HG02798 (cell line): ENCODE measurements around the gene SLMAP.
"Not testable (repeated sequence)": the region's sequence is repeated elsewhere in the genome, so short reads cannot be mapped to it uniquely, and the experiment has no call there.

Source experiments
- ATAC-seq: cut with Tn5 transposase; IDR thresholded peaks from one replicate; pipeline ENCODE4 v1.9.1; 2021; ENCODE audit warnings: mild to moderate bottlenecking; ENCODE audit not compliant: unreplicated experiment, poor library complexity

SLMAP gene

DNA sequence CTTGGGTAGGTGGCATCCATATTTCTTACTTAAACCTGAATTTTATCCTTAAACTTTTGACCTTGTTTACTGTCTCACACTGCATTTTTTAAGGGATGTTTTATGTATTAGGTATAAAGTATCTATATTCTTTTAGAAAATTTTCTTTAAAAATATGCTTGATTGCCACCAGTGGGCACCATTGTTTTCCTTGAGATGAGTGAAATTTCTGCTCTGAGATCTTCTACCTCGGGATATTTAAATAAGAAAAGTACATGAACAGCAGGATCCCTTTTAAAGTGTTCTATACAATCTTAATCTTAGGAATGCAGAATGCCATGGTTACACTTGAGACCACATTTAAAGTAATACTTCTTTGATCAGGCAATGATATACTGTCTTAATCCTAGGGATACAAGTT lies 108.7 kb downstream of the SLMAP start:
- ATAC-seq, result no peak

DNA sequence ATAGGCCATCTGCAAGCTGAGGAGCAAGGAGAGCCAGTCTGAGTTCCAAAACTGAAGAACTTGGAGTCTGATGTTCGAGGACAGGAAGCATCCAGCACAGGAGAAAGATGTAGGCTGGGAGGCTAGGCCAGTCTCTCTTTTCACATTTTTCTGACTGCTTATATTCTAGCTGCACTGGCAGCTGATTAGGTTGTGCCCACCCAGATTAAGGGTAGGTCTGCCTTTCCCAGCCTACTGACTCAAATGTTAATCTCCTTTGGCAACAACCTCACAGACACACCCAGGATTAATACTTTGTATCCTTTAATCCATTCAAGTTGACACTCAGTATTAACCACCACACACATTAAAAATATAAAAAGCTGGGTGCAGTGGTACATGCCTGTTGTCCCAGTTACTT lies 113.0 kb downstream of the SLMAP start:
- not testable (repeated sequence) for ATAC-seq

DNA sequence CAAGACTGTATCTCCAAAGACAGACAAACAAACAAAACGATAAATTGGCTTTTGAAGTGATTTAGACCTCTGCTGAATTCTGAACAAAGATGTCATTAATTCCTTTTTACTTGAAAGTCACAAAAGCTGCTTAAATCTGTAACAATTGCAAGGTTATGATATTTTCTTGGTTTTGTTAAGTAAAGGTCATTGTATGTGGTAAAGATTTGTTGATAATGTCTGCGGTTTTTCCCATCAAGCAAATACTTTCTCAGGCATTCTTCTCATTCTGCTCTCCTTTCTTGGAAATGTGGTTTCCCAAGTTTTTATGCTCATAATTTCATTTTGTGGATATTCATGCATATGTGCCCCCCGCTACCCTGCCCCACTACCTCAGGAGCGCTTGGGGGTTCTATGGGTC lies 116.5 kb downstream of the SLMAP start:
- ATAC-seq, result no peak

DNA sequence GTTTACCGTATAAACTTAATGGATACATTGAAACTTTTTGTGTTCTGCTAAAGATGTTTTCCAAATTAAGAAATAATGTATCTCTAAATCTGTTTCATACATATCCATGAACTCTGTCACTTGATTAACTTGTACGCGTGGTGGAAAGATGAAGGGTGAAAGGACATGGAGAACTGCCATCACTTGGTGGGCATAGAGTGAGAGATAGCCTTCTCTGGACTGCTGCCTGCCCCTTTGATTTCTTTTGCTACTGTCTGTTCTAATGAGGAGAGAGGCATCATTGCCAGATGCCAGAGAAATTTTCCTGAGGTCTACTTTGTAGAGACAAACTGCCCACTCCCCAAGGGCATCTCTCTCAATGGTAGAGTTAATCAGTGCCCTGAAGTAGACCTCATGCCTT lies 120.5 kb downstream of the SLMAP start:
- ATAC-seq, result no peak

DNA sequence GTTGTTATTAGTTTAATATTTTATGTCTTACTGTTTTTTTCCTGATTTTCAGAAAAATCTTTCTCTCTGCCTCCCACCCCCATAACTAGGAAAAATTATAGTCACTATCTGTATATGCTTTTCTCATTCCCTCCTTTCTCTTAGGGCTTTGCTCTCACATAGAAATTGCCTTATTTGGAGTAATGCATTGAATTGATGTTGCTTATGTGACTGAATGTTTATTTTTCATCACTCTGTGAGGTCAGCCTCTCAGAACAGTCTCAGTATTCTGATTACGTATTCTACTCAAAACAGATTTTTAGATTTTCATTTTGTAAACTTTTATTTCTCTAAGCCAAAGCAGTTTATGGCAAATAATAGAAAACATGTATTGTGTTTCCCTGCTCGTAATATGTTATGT lies 121.0 kb downstream of the SLMAP start:
- no peak for ATAC-seq

DNA sequence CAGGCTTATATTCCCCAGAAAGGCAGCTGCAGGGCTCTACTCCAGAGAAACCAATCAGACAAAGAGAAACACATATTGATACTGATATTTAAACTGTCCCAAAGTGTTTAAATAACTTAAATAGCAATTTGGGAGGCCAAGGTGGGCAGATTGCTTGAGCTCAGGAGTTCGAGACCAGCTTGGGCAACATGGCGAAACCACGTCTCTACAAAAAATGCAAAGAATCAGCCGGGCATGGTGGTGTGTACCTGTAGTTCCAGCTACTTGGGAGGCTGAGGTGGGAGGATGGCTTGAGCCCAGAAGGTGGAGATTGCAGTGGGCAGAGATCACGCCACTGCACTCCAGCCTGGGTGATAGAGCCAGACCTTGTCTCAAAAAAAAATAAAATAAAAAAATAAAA lies 128.3 kb downstream of the SLMAP start:
- ATAC-seq, result not testable (repeated sequence)

DNA sequence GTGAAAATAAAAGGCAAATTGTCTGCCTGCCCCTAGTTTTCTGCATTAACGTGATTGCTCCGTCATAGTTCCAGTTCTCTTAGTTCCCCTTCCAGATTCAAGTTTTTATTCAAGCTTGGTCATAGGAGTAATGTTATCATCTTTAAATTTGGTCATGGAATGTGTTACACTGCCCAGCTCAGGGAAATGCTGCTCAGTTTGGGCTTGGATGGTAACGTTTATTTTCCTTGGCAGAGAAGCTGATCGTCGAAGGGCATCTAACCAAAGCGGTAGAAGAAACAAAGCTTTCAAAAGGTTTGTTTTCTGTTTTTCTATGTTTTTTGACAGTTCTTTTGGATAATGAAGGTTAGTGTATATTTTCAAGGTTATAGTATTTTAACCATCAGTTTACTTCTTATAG lies 133.7 kb downstream of the SLMAP start:
- no peak for ATAC-seq

DNA sequence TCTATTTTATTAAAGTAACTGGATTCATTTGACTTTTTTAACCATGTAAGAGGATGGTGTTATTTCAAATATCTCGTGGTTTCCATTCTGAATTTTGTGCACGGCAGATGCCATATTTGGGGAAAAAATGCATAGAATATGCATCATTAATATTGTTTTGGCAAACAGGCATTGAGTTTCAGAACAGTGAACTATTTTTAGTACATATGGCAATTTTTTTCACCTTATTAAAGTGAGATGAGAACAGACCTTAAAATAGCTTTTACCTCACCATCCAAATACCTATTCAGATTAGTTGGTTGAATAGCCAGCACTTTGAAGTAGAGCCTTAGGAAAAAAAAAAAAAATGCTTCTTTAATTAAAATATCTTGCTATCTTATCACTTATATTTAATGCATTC lies 134.8 kb downstream of the SLMAP start:
- no peak for ATAC-seq

DNA sequence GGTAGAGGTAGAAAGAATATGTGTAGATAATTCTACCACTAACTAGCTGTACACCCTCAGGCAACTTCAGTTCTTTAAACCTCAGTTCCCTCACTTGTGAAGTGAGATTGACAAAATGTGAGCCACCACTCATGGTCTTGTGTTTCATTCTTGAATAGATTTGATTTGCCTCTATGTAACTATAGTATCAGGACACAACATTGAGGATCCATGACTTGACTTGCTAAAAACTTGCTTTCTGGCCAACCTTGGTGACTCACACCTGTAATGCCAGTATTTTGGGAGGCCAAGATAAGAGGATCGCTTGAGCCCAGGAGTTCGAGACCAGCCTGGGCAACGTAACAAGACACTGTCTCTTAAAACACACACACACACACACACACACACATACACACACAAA lies 136.3 kb downstream of the SLMAP start:
- no peak for ATAC-seq

DNA sequence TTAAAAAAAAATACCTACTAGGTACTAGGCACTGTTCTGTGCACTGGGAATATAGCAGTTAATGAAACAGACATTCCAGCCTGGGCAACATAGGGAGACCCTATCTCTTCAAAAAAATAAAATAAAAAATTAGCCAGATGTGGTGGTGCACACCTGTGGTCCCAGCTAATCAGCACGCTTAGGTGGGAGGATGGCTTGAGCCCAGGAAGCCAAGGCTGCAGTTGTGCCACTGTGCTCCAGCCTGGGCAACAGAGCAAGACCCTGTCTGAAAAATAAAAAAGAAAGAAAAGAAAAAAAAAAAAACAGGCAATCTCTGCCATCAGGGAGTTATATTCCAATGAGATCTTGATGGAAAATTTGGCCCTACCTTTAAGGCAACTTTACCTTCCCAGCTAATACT lies 137.0 kb downstream of the SLMAP start:
- ATAC-seq, result no peak

DNA sequence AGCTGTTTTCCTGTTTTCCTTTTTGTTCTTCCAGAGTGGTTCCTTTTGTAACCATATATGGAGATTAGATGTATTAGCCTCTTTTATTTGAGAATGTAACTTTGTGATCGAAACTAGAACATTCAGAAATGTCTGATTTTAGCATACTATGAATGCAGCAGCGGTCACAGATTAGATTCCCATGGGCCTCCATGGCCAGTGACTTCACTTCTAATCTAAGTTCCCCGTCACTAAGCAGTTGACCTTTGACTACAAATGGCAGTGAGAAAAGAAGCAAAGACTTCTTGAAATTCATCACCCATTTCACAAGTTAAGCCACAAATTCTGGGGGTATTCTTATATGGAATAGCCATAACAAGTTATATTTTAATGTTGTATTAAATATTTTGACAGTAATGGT lies 137.6 kb downstream of the SLMAP start:
- no peak for ATAC-seq

DNA sequence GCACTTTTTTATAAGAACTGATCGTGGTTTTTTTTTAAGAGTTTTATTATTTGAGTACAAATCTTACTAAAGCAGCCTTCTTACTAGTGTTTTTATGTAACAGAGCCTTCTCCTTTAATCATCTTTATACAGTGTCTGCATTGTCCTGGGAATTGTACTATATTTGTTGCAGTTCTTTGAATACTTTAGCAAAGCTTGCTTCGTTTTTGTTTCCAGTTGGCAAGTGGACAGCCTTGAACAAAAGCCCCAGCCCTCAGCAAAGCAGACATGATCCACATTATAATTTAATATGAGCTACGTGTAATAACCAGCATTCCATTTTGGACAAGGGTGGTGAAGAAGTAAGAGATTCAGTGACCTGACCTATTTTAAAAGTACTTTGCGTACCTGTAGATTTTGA lies 139.9 kb downstream of the SLMAP start:
- ATAC-seq, result no peak

DNA sequence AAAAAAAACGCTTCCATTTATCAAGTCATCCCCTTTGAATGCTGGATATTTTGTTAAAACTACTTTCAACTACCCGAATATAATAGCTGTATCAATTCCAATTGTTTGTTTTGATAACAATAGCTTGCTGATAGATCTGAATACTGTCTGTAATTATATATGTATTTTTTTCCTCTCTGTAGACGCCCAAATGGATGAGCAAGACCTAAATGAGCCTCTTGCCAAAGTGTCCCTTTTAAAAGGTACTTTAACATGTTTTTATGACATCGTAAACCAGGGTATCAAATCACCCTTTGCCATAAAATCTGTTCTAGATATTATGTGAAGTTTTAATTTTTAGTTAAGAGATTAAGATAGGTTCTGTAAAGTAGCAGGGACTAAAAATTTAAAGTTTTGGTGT lies 140.6 kb downstream of the SLMAP start:
- ATAC-seq, result no peak

DNA sequence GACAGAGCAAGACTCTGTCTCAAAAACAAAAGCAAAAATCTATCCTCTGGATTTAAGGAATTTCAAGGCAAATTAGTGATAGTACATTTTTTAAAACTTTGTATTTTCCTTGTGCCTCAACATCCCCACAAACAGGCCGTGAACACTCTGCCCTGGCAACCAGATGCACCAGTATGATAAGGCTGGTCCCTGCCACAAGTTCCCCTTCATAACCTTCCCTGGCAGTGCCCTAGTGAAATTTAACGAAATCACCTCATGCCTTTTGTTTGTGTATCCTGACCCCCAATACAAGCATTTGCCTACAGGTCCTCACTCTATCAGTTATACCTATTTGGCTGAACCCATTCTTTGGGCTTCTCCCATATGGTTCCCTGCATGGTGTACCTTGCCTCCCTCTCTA lies 144.7 kb downstream of the SLMAP start:
- no peak for ATAC-seq

DNA sequence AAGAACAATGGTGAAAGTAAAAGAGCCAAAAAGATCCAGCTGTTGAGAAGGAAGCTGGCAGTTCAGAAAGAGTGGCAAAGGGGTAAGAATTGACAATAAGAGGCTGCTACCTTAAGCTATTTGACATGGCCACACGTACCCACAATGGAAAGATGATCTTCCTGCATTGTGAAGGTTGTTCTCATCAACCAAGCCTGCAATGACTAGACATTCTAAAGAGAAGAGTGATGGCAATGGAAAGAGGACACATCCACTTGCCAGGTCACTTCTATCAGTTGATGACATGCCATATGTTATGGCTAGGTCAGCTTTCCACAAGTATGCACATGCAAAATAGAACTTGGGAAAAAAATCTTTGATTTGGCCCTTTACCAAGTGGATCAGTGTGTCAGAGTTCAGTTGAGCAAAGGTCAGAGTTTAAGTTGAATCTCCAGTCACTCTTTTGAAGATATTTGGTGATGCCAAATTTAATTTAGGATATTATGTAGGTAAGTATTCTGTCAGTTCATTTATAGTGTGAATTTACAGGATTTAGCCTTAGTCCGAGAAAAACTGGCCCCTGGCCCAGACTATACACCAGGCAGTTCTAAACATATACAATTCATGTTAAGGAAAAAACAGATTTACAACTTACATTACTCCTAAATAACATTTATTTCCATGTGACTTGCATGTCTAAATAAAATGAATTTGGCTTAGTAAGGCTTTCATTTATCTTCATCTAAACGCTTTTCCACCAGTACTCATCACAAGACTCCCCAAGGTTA lies 147.2 kb downstream of the SLMAP start:
- no peak for ATAC-seq

DNA sequence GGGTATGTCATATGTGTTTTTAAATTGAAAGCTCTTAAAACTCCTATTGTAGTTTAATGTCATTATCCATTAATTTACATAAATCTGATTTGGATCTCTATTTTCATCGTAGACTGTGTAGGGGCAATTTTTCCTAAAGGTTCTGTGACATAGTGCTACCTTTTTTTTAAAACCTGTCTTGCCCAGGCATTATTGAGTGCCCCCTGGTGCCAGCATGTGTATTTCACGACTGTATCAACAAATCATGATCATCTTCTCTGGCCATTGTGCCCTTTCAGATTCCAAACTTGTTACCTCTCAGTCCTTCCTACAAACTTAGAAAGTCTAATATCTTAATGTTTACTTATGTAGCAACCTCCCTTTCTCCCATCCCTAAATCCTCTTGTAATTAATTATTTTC lies 154.9 kb downstream of the SLMAP start:
- no peak for ATAC-seq

DNA sequence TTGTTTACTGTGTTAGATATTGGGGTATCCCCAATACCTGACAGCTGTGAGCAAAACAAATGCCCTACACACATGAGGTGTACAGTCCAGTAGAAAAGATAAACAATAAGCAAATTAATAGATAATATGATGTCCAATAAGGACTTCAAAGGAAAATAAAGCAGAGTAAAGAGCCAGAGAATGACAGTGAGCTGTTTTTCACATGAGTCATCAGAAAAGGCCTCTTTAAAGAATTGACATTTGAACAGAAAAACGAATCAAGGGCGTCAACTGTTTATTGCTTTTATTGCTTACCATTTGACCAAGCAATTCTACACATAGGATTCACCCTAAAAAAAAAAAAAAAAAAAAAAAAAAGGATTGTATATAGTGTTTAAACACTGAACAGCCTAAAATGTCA lies 155.5 kb downstream of the SLMAP start:
- no peak for ATAC-seq

DNA sequence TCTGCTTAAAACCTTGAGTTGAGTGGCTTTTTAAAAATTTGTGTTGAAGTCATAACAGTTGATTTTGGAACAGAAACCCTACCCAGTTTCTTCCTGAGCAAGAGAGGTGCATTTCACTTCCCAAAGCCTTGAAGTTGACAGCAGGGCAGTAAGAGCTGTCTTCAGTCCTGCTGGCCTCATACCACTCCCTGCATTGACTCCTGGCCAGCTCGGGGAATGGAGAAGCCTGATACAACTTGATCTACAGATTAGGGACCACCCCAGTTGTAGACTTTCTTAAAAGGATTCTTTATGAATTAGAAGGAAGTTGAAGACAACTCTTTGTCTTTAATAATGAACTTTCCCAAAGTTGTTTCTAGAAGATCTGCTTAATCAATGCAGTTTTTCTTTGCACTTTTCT lies 161.5 kb downstream of the SLMAP start:
- no peak for ATAC-seq

DNA sequence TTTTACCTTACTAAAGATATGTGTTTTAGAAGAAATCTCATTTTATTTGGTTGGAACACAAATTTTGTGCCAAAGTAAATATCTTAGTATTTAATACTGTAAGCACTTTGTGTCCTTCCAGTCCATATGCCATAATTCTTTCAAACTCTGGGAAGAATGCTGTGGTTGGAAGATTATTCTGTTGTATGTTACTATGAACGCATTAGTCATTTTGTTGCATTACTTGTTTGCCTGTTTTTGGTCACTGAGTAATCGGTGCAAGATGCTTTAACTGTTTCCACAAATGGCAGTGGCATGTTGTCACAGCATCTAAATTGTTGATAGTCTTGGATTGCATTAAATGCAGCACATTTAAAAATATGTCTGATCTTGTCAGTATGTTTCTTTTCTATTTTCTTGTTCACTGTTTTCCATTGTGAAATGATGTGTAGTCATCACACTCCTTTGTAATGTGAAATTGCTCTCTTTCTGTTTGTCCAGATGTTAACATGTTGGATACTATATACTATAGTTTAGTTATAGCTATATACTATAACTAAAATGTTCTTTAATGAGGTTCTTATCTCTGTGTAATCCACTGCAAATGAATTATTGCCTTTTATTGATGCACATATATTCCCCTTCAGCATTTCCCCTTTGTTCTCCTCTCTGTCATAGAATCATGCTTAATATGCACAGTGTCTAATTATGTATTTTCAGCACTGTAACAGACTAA lies 162.2 kb downstream of the SLMAP start:
- ATAC-seq, result no peak

DNA sequence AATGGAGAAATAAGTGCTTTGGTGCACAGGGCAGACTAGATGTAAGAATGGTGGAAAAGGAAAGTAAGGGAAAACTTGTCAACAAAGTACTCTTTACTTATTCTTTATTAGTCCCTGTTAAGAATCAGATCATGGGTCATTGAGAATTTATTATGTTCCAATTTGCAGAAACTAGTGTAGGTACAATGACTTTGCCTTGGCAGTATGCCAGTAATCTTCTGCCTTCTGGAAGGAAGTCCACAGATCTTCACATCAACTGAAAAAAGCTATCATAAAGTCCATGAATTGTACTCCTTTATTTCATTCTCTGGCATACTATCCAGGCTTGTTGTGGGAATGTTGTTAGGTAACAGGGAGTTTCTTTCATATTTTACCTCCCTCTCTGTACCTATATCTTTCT lies 163.9 kb downstream of the SLMAP start:
- ATAC-seq, result no peak

DNA sequence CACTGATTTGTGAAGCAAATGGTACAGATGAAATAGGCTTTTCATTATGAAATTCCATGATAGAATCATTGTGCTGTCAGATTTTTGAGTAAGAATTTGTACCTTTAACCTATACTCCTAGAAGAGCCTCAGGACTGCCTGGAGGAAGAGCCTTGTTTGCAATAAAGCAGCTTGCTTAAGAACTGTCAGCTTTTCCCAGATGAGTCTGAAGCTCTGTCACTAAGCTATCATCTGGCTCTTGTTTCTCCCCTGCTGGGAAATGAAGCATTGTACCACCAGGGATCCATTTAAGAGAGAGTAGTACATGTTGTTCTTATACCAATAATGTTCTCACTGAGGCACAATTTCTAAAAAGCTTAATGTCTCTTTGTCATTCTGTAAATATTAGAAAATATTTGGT lies 167.0 kb downstream of the SLMAP start:
- no peak for ATAC-seq

DNA sequence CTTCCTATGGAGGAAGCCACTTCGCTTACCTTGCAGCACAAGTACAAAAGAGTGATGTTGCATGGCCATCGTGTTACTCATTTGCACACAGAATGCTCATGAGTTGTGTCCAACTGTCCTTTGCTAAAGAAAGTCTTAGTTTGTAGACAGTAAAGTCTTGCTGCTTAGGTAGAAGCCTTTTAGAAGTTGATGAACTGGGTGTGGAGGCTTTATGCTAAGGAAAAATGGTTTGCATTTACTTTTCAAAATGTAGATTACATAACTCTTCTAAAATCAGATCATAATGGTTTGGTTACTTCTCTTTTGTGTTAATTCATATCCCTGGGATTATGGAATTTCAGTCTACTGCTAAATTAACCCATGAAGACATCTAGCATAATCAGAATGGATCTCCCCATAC lies 167.6 kb downstream of the SLMAP start:
- ATAC-seq, result no peak
